ENCODE data around the gene PCBP2. TPM values are rescaled to one million over a fixed set of nuclear protein-coding genes. Genes with fewer than 3 reads are reported as not detected.

The PCBP2 gene
- total RNA-seq, 2 experiments from 2014 or later = 813 to 836 TPM

- ChIA-PET POLR2A (no interaction called here), CTCF (no interaction called here)
- Mint-ChIP-seq H3K4me3 (no peak overlapping the region), H3K36me3 (ENCODE audit: low read depth) (peaks cover 58% of the 10 kb centered on the region), H3K27me3 (ENCODE audit: low read depth) (no peaks in the 10 kb centered on the region), H3K9me3 (ENCODE audit: insufficient read depth) (no peaks in the 10 kb centered on the region), H3K4me1 (ENCODE audit: low read depth) (peaks cover 3% of the 10 kb centered on the region), H3K27ac (no peak overlapping the region)
- peak; percentile 2 for ATAC-seq
- no peak for DNase-seq
Measured at GRCh38 chr12:53484686-53485575, 33.0 kb downstream of the PCBP2 start.

GRCh38 chr12:53485955-53486735 lies 34.2 kb downstream of the PCBP2 start:
- POLR2A ChIA-PET = interaction anchor here (1.9 kb wide), 1 partner anchor 15 kb away, joined by 6 read pairs; the partner anchor contains the start of gene TARBP2
- Mint-ChIP-seq H3K9me3 (ENCODE audit: insufficient read depth) (no peaks in the 10 kb centered on the region), H3K4me3 (no peak overlapping the region), H3K36me3 (ENCODE audit: low read depth) (peaks cover 50% of the 10 kb centered on the region), H3K4me1 (ENCODE audit: low read depth) (peaks cover 3% of the 10 kb centered on the region), H3K27me3 (ENCODE audit: low read depth) (no peaks in the 10 kb centered on the region), H3K27ac (peak overlapping the region; percentile 52)
- DNase-seq (no peak), ATAC-seq (peak; percentile 4)
- CTCF ChIA-PET = no interaction called here

GRCh38 chr12:53486736-53487487 lies 35.0 kb downstream of the PCBP2 start:
- H3K4me1 Mint-ChIP-seq (ENCODE audit: low read depth) = peaks cover 3% of the 10 kb centered on the region
- DNase-seq (no peak), ATAC-seq (no peak)
- peak overlapping the region; percentile 52 for H3K27ac Mint-ChIP-seq
- H3K36me3 Mint-ChIP-seq (ENCODE audit: low read depth) = peaks cover 45% of the 10 kb centered on the region
- no peaks in the 10 kb centered on the region for H3K9me3 Mint-ChIP-seq (ENCODE audit: insufficient read depth)
- H3K4me3 Mint-ChIP-seq = no peak overlapping the region
- no peaks in the 10 kb centered on the region for H3K27me3 Mint-ChIP-seq (ENCODE audit: low read depth)
- CTCF ChIA-PET = interaction anchor here (3.7 kb wide), 1 partner anchor 12 kb away, joined by 29 read pairs; no protein-coding TSS in a partner anchor
- POLR2A ChIA-PET = interaction anchor here (1.6 to 1.9 kb wide), 2 partner anchors 12 to 14 kb away, joined by 6 to 7 read pairs; partner anchors contain the start of genes MAP3K12 and TARBP2

- H3K4me3 Mint-ChIP-seq = no peak overlapping the region
- peaks cover 24% of the 10 kb centered on the region for H3K4me1 Mint-ChIP-seq (ENCODE audit: low read depth)
- peaks cover 27% of the 10 kb centered on the region for H3K36me3 Mint-ChIP-seq (ENCODE audit: low read depth)
- ChIA-PET CTCF (interaction anchor here (3.7 kb wide), 1 partner anchor 15 kb away, joined by 29 read pairs; no protein-coding TSS in a partner anchor), POLR2A (interaction anchor here (0.7 to 1.8 kb wide), 4 partner anchors 8 to 155 kb away, joined by 3 to 5 read pairs (median 4); partner anchors contain the start of gene TARBP2)
- H3K27ac Mint-ChIP-seq = no peak overlapping the region
- no peaks in the 10 kb centered on the region for H3K9me3 Mint-ChIP-seq (ENCODE audit: insufficient read depth)
- ATAC-seq (no peak), DNase-seq (no peak)
- no peaks in the 10 kb centered on the region for H3K27me3 Mint-ChIP-seq (ENCODE audit: low read depth)
Measured at GRCh38 chr12:53489242-53489864, 37.5 kb downstream of the PCBP2 start.

GRCh38 chr12:53492188-53492587 lies 40.3 kb downstream of the PCBP2 start:
- Mint-ChIP-seq H3K36me3 (ENCODE audit: low read depth) (peaks cover 11% of the 10 kb centered on the region), H3K9me3 (ENCODE audit: insufficient read depth) (no peaks in the 10 kb centered on the region)

GRCh38 chr12:53492830-53493609 lies 41.1 kb downstream of the PCBP2 start:
- peaks cover 5% of the 10 kb centered on the region for H3K36me3 Mint-ChIP-seq (ENCODE audit: low read depth)
- peaks cover 38% of the 10 kb centered on the region for H3K4me1 Mint-ChIP-seq (ENCODE audit: low read depth)
- H3K27me3 Mint-ChIP-seq (ENCODE audit: low read depth) = no peaks in the 10 kb centered on the region
- DNase-seq = peak; percentile 91
- peak overlapping the region; percentile 70 for H3K27ac Mint-ChIP-seq
- H3K4me3 Mint-ChIP-seq = peak overlapping the region; percentile 82
- ChIA-PET CTCF (interaction anchor here (0.8 to 2.8 kb wide), 8 partner anchors 8 to 172 kb away, joined by 3 to 8 read pairs (median 6); partner anchors contain the start of genes AAAS and TARBP2), POLR2A (interaction anchor here (1.0 kb wide), 1 partner anchor 10 kb away, joined by 3 read pairs; no protein-coding TSS in a partner anchor)
- H3K9me3 Mint-ChIP-seq (ENCODE audit: insufficient read depth) = no peaks in the 10 kb centered on the region
- ATAC-seq = peak; percentile 90

More at GRCh38 chr12:53492188-53492587, 40.3 kb downstream of the PCBP2 start:
- H3K4me1 Mint-ChIP-seq (ENCODE audit: low read depth) = peaks cover 30% of the 10 kb centered on the region
- ATAC-seq (no peak), DNase-seq (no peak)
- no peaks in the 10 kb centered on the region for H3K27me3 Mint-ChIP-seq (ENCODE audit: low read depth)
- ChIA-PET CTCF (interaction anchor here (0.9 to 2.4 kb wide), 6 partner anchors 9 to 41 kb away, joined by 3 to 13 read pairs (median 4); partner anchors contain the start of gene TARBP2), POLR2A (interaction anchor here (0.5 to 1.4 kb wide), 3 partner anchors 13 to 113 kb away, joined by 3 read pairs; no protein-coding TSS in a partner anchor)
- peak overlapping the region; percentile 82 for H3K4me3 Mint-ChIP-seq
- peak overlapping the region; percentile 69 for H3K27ac Mint-ChIP-seq

- ATAC-seq = no peak
- ChIA-PET CTCF (interaction anchor here (0.6 to 2.8 kb wide), 5 partner anchors 12 to 172 kb away, joined by 3 to 8 read pairs (median 7); partner anchors contain the start of gene AAAS), POLR2A (interaction anchor here (1.0 kb wide), 1 partner anchor 11 kb away, joined by 3 read pairs; no protein-coding TSS in a partner anchor)
Measured at GRCh38 chr12:53493610-53494391, 41.9 kb downstream of the PCBP2 start.

GRCh38 chr12:53495903-53496751 lies 44.2 kb downstream of the PCBP2 start:
- Mint-ChIP-seq H3K4me3 (no peak overlapping the region), H3K36me3 (ENCODE audit: low read depth) (peaks cover 3% of the 10 kb centered on the region), H3K4me1 (ENCODE audit: low read depth) (peaks cover 54% of the 10 kb centered on the region), H3K9me3 (ENCODE audit: insufficient read depth) (no peaks in the 10 kb centered on the region), H3K27ac (no peak overlapping the region), H3K27me3 (ENCODE audit: low read depth) (no peaks in the 10 kb centered on the region)
- POLR2A ChIA-PET = interaction anchor here (1.0 kb wide), 1 partner anchor 248 kb away, joined by 5 read pairs; no protein-coding TSS in a partner anchor
- no peak for DNase-seq
- CTCF ChIA-PET = interaction anchor here (0.8 kb wide), 1 partner anchor 175 kb away, joined by 3 read pairs; the partner anchor contains the start of gene AAAS
- no peak for ATAC-seq

More at GRCh38 chr12:53493610-53494391, 41.9 kb downstream of the PCBP2 start:
- Mint-ChIP-seq H3K27ac (peak overlapping the region; percentile 70), H3K36me3 (ENCODE audit: low read depth) (peaks cover 3% of the 10 kb centered on the region), H3K9me3 (ENCODE audit: insufficient read depth) (no peaks in the 10 kb centered on the region), H3K4me3 (peak overlapping the region; percentile 82), H3K27me3 (ENCODE audit: low read depth) (no peaks in the 10 kb centered on the region), H3K4me1 (ENCODE audit: low read depth) (peaks cover 45% of the 10 kb centered on the region)
- no peak for DNase-seq

GRCh38 chr12:53496752-53497032 lies 44.8 kb downstream of the PCBP2 start:
- DNase-seq (no peak), ATAC-seq (no peak)
- ChIA-PET POLR2A (no interaction called here), CTCF (interaction anchor here (0.8 kb wide), 1 partner anchor 176 kb away, joined by 3 read pairs; the partner anchor contains the start of gene AAAS)
- H3K27me3 Mint-ChIP-seq (ENCODE audit: low read depth) = no peaks in the 10 kb centered on the region
- peaks cover 54% of the 10 kb centered on the region for H3K4me1 Mint-ChIP-seq (ENCODE audit: low read depth)
- no peak overlapping the region for H3K27ac Mint-ChIP-seq
- H3K36me3 Mint-ChIP-seq (ENCODE audit: low read depth) = peaks cover 3% of the 10 kb centered on the region
- no peaks in the 10 kb centered on the region for H3K9me3 Mint-ChIP-seq (ENCODE audit: insufficient read depth)
- no peak overlapping the region for H3K4me3 Mint-ChIP-seq
